GM21723 (cell line): ENCODE measurements around the gene CHST10.
"Not testable (repeated sequence)": the region's sequence is repeated elsewhere in the genome, so short reads cannot be mapped to it uniquely, and the experiment has no call there.

Experiments
- ATAC-seq: cut with Tn5 transposase; IDR thresholded peaks from one replicate; pipeline ENCODE4 v1.9.1; 2021; ENCODE audit warnings: mild to moderate bottlenecking, moderate library complexity; ENCODE audit not compliant: unreplicated experiment

Gene CHST10

DNA sequence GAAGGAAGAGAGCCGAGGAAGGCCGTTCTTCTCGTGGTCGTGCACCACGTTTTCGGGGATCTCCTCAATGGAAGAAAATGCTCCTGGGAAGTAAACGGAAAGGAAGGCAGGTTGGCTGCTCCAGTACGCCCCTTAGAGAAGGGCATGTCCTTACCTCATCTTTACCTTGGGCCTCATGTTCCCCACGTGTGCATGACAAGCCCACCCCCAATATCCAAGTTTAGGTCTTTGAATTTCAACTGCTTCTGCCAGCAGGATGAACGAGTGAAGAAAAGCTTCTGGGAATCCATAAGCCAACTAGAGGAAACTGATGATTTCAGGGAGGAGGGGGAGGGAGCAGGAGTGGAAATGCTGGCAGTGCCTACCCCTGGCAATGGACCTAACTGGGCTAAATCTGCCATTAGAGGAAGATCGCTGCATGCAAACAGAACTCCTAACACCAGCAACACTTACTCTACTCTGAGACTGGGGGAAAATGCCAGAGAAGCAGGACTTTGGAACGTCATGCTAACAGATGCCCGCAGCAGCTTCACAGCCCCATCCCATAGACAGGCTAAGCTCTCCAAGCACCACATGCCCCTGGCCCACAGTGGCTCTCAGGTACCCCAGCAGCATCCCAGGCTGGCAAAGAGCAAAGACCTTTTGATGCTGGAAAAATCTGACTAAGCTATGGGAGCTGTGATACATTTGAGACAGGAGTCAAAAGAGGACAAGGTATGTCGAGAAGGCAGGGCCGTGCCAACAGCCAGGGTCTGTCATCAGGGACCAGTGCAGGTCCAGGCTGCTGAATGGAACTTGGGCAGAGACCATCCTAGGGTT, 21.7 kb downstream of the CHST10 start:
- no peak for ATAC-seq

GRCh38 chr2:100394111-100394641, 23.3 kb downstream of the CHST10 start:
- peak; percentile 54 for ATAC-seq

- ATAC-seq: no peak
Measured at GRCh38 chr2:100393362-100393761, 24.1 kb downstream of the CHST10 start.

GRCh38 chr2:100392715-100393114, 24.8 kb downstream of the CHST10 start:
- no peak for ATAC-seq

DNA sequence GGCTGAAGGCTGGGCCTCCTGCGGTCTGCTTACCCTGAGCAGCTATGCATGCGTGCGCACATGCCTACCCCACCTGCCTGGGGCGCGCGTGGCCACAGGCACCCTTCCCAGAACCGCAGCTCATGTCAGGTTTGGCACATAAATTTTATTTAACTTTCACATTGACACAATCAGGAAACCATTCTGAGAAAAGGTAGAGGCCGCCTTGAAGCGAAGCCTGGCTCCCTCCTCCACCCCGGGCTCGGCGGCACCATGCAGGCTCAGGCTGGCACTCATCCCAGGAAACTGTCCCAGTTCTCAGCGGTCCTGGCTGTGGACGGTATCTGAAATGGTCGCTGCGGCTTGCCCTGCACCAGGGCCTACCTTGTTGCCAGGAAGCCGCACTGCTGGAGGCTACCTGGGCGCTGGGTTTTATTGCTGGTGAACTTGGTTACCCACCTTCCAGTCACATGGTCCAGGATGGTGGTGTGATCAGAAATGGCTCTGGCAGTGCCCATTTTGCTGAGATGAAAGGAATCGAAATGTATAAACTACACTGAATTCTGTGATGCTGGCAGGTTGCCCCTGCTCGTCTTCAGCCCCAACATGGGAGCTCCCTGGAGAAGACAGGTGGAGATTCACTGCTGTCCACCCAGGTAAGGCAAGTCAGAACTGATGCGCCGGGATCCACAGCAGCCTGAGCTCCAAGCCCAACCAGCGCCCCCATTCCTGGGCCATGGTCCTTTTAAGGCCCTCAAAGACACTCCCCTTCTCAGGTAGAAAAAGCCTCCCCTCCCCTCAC, 25.5 kb downstream of the CHST10 start:
- no peak for ATAC-seq

DNA sequence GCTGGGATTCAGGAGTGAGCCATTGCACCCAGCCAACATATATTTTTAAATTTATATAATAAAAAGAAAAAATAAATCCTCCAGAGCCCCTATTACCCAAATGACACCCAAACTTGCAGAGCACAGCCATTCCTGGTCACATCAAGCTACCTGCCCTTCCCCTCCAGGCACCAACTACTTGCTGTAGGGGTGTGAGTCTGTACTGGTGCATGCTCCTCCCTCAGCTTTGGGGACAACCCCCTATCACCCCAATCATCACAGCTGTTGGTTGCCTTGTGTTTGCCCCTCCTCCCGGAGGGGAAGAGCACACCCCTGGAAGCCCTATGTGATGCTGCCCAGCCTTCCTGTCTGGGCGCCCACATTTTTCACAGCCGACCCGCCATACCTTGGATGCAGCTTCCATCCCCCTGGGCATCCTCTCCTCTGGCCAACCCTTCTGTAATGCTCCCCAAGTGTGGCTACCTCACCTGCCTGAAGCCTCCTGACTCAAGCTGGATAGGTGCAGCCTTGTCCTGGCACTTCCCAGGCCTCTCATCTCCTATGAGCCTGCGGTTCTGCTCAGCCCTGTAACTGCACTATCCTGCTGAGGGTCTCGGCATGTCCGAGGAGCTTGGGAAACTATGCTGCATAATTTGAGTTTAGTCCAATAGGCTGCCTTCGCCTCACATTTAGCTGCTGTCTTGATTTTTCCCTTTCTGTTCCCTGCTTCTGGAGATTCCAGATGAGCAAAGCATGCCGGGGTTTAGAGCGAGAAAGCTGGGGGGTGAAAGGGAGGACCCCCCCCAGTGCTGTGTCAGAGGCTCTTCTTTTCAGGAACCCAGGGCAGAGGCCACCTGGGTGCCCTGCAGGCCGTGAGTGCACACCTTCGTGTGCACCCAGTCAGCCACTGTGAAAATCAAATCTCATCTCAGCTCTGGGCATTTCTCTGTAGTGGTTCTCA, 27.2 kb downstream of the CHST10 start:
- no peak for ATAC-seq

DNA sequence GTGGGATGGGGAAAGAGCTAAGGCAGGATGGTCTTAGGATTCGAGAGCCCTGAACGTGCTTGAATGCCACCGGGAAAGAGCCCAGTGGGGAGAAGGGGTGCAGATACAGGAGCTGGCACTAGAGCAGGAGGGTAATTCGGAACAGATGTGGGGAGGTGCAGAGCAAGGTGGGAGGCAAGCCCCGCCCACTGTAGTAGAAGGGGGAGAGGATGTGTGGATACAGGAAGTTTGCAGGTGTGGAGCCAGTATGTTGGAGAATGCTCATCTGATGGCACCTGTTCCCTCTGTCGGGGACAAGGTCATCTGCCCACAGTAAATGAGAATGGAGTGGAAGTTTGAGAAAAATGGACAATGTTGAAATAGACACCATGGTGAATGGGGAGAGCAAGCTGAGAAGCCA, 28.8 kb downstream of the CHST10 start:
- no peak for ATAC-seq

- ATAC-seq: no peak
Measured at GRCh38 chr2:100383954-100384353, 33.5 kb downstream of the CHST10 start.

DNA sequence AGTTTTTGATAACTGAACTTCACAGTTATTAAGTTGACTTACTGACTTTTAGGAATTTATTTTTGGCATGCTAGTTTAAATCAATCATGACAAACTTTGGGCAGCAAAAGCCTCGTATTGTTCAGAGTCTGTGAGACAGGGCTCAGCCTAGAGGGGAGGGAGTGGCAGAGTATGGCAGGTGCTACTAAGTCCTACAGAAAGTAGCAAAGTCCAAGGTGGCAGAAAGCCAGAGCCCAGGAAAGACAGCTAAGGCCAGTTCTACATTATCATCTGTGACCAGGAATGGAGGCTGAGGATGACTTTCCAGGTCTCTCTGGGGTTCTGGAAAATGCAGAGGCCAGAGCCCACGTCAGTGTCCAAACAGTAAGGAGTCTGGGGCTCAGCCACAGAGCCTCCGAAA, 34.2 kb downstream of the CHST10 start:
- ATAC-seq: no peak

GRCh38 chr2:100381240-100381639, 36.2 kb downstream of the CHST10 start:
- peak; percentile 91 for ATAC-seq

GRCh38 chr2:100380681-100381080, 36.8 kb downstream of the CHST10 start:
- ATAC-seq: no peak

DNA sequence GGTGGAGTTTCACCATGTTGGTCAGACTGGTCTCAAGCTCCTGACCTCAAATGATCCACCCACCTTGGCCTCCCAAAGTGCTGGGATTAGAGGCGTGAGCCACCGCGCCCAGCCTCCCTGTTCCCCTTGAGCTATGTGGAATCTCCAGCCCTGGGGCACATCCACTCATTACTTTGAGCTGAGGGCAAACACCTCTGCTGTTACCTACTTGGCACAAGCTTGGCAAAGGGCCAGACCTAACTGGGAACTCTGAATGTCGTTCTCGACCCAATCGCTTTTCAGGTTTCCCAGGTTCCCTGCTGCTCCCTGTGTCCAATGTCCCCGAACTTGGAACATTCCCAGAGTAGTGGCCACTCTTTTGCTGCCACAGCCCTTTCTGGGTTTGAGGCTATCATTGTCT, 40.6 kb downstream of the CHST10 start:
- ATAC-seq: no peak

DNA sequence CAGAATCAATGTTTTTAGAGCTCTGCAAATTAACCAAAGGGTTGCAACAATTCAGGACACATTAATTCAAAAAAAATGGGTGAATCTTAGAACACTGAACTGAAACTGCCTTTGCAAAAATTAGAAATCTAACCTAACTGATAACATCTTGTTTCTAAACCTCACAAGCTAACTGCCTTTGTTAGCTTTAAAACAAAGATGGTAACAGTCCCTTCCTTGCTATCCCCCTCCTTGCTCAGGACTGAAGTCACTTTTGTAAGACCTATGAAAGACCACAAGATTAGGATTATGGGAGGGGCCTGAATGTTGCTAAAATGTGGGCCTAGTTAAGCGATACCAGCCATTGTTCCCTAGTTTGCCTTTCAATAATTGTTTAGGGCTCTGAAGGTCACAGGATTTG, 50.3 kb downstream of the CHST10 start:
- no peak for ATAC-seq

- ATAC-seq: no peak
Measured at GRCh38 chr2:100365434-100365833, 52.0 kb downstream of the CHST10 start.

DNA sequence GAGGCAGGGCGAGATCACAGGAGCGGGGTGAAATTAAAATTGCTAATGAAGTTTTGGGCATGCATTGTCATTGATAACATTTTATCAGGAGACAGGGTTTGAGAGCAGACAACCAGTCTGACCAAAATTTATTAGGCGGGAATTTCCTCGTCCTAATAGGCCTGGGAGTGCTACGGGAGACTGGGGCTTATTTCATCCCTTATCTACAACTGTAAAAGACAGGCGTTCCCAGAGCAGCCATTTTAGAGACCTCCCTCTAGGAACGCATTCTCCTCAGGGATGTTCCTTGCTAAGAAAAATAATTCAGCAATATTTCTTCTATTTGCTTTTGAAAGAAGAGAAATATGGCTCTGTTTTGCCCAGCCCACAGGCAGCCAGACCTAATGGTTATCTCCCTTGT, 55.2 kb downstream of the CHST10 start:
- ATAC-seq: not testable (repeated sequence)

DNA sequence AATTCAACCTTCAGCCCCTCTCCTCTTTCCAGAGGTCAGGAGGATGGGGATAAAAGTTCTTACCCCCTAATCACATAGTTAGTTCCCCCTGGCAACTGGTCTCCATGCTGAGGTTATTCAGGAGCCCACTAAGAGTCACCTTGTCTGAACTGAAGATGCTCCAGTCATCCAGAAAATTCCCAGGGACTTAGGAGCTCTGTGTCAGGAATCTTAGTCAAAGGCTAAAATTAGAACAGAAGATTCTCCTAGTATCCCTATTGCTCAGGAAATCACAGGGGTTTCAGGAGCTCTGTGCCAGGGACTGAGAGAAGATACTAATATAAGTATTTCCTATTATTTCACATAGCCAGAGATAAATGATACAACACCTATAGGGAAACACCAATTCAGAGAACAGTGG, 57.9 kb downstream of the CHST10 start:
- ATAC-seq: no peak

DNA sequence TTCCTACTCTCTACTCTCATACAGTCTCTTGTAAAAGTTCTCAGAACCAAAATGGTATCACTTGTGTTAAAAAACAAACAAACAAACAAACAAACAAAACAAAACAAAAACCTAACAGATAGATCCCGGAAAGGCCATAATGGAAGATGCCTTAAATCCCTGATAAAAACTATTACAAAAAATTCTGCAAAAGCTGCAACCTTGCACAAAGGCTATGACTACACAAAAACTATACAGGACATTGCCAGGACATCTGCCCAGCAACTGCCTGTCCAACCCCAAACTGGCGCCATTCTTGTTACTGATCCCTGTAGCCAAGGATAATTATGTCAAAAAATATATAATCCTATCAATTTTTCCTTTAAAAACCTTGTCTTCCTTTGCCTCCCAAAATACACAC, 58.9 kb downstream of the CHST10 start:
- no peak for ATAC-seq

DNA sequence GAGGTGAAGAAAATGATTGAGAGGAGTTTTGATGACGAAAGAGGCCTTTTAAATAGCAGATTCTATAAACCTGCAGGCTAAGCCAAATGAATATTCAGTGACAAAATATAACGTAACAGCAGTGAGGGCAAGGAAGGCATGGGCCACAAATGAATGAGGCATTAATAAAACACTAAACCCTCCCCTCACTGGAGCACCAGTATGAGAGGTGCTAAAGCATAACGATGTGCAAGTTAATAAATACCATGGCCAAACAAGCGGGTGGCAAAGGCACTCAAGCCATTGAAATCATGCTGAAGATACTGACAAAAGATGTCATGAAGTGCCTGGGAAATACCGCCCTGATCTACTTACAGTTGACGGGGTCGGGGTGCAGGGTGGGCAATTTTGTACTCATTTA, 64.9 kb downstream of the CHST10 start:
- no peak for ATAC-seq

- no peak for ATAC-seq
Measured at GRCh38 chr2:100350661-100351185, 66.7 kb downstream of the CHST10 start.

DNA sequence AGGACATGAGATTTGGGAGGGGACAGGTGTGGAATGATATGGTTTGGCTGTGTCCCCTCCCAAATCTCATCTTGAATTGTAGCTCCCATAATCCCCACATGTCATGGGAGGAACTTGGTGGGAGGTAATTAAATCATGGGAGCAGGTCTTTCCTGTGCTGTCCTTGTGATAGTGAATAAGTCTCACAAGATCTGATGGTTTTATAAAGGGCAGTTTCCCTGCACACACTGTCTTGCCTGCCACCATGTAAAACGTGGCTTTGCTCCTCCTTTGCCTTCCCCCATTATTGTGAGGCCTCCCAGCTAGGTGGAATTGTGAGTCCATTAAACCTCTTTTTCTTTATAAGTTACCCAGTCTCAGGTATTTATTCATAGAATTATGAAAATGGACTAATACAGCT, 72.3 kb downstream of the CHST10 start:
- ATAC-seq: not testable (repeated sequence)

- ATAC-seq: no peak
Measured at GRCh38 chr2:100344433-100344832, 73.0 kb downstream of the CHST10 start.
